22Rv1 (cell line): ENCODE data around the gene KIAA0753.

Experiments
- ZFX ChIP-seq: fragments of 450-650 bp; IDR thresholded peaks from 2 replicates; pipeline ENCODE4 v1.6.1; 2017; ENCODE audit warnings: antibody characterized with exemption, borderline replicate concordance
- TF ChIP-seq, protein P1 (sequence below): fragments of 450-650 bp; IDR thresholded peaks from 2 replicates; pipeline ENCODE4 v1.5.1; 2017; ENCODE audit warnings: mild to moderate bottlenecking

DNA sequence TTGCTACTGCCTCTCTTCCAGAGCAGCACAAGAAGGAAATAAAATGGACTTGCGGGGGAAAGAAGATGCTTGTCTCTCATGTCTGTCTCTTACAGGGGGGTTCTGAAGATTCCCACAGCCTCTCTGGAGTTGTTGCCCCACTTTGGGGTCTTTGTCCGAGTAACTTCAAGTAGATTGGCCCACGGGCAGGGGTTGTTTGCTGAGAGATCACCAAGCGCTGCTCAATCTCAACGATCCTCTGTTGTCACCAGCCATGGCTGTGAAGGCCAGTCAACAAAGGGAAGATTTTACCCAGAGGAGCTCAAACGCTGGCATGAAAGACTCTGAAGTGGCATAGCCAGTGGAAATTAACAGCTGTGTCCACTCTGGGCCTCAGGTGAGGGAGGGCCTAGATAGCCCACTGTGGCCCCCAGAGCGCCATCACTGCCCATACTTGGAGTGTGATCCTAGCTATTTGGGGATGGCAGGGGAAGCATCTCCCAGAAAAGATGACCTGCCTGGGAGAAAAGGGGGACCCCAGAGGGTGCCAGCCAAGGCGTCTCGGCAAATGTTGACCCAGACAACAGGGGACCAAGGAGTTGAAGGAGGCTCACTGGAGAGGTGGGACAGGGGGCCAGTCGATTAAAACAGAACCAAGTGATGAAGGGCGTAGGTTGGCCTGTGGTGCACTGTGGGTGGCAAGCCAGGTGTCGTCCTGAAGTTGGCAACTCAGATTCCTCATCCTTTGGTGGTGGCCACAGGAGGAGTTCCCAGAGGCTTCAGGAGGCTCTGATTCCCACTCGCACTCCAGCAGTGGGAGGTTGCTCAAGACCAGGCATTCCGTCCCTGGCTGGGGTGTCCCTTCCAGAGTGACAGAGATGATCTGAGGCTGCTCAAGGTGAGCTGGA is 44.6 kb upstream of the KIAA0753 start:
- TF ChIP-seq, protein P1, sequence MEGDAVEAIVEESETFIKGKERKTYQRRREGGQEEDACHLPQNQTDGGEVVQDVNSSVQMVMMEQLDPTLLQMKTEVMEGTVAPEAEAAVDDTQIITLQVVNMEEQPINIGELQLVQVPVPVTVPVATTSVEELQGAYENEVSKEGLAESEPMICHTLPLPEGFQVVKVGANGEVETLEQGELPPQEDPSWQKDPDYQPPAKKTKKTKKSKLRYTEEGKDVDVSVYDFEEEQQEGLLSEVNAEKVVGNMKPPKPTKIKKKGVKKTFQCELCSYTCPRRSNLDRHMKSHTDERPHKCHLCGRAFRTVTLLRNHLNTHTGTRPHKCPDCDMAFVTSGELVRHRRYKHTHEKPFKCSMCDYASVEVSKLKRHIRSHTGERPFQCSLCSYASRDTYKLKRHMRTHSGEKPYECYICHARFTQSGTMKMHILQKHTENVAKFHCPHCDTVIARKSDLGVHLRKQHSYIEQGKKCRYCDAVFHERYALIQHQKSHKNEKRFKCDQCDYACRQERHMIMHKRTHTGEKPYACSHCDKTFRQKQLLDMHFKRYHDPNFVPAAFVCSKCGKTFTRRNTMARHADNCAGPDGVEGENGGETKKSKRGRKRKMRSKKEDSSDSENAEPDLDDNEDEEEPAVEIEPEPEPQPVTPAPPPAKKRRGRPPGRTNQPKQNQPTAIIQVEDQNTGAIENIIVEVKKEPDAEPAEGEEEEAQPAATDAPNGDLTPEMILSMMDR = no peak
- TF ChIP-seq ZFX = no peak
